ENCODE data around the gene PRG3.

The PRG3 gene

DNA sequence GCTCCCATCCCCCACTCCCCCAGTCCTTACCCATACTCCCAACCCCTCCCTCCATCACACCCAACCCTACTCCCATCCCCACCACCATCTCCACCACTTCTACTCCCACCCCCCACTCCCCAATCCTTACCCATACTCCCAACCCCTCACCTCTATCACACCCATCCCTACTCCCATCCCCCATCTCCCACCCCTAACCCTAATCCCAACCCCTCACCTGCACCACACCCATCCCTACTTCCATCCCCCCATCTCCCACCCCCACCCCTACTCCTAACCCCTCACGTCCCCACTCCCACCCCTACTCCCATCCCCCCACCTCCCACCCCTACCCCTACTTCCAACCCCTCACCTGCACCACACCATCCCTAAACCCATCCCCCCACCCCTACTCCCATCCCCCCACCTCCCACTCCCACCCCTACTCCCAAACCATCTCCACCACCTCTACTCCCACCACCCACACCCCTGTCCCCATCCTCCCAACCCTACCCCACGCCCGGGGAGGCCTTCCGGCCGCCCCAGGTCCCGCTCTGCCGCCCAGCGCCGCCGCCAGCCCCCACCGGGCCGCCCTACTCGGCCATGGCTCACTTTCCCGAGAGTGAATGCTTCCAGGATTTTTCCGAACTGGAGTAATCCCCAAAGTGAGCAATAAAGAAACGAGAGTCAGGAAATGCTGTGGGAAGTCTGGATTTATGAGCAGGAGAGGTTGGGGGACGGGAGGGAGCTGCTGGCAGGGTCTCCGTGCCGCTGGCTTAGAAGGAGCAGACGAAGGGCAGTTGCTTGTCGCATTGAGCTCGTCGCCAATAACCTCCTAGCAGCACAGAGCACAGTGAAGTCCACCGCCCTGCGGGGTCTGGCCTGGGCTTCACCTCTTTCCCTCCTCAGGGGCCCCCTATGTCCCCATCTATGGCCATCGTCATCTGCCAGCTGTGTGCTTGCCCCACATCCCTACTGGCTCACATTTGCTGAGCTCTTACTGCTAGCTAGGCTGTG, 4.6 kb downstream of the PRG3 start:
- DNase-seq (ENCODE audit: low read depth): no peak
- TF ChIP-seq, protein P1, sequence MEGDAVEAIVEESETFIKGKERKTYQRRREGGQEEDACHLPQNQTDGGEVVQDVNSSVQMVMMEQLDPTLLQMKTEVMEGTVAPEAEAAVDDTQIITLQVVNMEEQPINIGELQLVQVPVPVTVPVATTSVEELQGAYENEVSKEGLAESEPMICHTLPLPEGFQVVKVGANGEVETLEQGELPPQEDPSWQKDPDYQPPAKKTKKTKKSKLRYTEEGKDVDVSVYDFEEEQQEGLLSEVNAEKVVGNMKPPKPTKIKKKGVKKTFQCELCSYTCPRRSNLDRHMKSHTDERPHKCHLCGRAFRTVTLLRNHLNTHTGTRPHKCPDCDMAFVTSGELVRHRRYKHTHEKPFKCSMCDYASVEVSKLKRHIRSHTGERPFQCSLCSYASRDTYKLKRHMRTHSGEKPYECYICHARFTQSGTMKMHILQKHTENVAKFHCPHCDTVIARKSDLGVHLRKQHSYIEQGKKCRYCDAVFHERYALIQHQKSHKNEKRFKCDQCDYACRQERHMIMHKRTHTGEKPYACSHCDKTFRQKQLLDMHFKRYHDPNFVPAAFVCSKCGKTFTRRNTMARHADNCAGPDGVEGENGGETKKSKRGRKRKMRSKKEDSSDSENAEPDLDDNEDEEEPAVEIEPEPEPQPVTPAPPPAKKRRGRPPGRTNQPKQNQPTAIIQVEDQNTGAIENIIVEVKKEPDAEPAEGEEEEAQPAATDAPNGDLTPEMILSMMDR (conservative IDR thresholded peaks at IDR 0.05; ENCODE audit: low read depth, low read length): no peak
- no peak overlapping the region for H3K4me3 ChIP-seq (ENCODE audit: low read length)

DNA sequence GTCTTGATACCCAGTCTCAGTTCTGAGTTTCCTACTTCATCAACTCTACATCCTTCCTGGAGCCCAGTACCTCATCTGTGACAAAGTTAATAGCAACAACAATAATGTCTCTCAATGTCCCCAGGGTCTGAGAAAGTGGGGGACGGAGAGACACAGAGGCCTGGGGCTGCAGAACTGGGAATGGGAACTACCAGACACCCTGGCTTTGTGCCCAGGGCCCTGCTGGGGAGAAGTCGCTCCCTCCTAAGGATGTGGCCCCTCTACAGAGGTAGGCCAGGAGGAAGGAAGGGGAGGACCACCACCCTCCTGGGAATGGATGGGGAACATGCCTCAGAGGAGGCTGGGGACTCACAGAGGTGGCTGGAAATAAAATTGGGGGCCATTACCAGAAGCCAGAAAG, 5.5 kb downstream of the PRG3 start:
- TF ChIP-seq, protein P1 (conservative IDR thresholded peaks at IDR 0.05; ENCODE audit: low read depth, low read length): no peak
- DNase-seq (ENCODE audit: low read depth): no peak
- no peak overlapping the region for H3K4me3 ChIP-seq (ENCODE audit: low read length)

DNA sequence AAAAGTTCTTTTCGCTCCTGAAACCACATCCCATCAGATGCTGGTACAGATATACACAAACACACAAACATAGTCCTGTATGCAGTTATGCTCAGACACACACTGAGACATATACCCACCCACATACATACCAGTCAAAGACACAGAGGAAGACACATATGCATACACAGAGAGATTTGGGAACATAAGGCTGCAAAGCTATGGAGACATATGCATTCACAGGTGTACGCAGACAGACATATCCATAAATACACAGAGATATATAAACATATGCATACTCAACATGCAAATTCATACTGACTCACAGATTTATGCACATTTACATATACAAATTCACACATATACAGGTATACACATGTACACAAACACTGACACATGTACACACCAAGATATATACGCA, 6.0 kb downstream of the PRG3 start:
- TF ChIP-seq, protein P1 (conservative IDR thresholded peaks at IDR 0.05; ENCODE audit: low read depth, low read length): no peak
- H3K4me3 ChIP-seq (ENCODE audit: low read length): no peak overlapping the region
- no peak for DNase-seq (ENCODE audit: low read depth)

DNA sequence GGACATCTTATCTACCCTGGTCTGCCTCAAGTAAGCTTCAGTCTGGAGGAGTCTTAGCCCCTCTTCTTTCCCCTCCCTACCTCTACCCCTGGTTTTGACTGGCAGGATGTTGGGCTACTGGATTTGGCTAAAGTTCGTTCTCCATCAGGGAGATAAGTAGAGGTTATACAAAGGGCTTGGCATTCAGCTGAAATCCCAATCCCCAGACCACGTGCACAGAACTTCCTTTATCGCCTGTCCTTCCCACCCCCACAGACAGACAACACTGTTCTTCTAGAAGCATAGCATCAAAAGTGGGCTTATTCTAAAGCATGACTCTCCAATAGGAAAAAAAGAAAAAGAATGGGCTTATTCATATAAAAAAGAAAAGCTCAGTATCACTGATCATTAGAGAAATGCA, 7.8 kb downstream of the PRG3 start:
- DNase-seq (ENCODE audit: low read depth): no peak
- no peak overlapping the region for H3K4me3 ChIP-seq (ENCODE audit: low read length)
- TF ChIP-seq, protein P1 (conservative IDR thresholded peaks at IDR 0.05; ENCODE audit: low read depth, low read length): no peak

DNA sequence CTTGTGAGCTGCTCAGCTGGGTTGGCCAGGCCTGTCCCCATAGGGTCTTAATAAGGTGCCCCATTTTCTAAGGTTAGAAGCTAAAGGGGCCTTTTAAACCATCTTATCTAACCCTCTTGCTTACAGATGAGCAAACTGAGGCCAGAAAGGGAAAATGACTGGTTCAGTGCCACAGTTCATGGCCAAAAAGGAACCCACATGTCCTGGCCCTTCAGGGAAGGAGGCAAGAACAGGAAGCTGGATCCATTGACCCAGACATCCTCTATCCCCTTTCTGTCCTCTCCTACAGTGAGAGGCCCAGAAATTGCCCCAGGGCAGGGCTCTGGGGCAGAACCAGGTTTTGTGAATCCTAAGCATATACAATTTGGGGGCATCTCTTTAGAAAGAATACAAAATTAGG, 10.0 kb downstream of the PRG3 start:
- no peak for DNase-seq (ENCODE audit: low read depth)

DNA sequence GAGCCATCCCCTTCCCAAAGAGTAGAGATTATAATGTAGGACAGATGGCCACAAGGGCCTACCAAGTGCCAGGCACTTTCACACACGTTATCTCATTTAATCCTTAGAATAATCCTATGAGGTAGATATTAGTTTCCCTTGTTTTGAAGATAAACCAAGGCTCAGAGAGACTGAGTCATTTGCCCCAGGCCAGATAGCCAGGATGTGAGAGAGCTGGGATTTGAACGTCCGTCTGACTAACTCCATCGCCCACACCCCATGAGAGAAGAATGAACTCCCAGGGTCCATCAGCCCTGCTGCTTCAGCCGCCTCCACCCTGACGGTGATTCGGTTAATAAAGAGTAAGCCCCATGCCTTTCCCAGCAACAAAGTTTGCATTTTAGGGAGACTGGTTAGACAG, 10.7 kb downstream of the PRG3 start:
- TF ChIP-seq, protein P1 (conservative IDR thresholded peaks at IDR 0.05; ENCODE audit: low read depth, low read length): no peak
- DNase-seq (ENCODE audit: low read depth): no peak
- no peak overlapping the region for H3K4me3 ChIP-seq (ENCODE audit: low read length)

More for the DNA sequence above, 10.0 kb downstream of the PRG3 start:
- no peak overlapping the region for H3K4me3 ChIP-seq (ENCODE audit: low read length)
- TF ChIP-seq, protein P1 (conservative IDR thresholded peaks at IDR 0.05; ENCODE audit: low read depth, low read length): no peak

DNA sequence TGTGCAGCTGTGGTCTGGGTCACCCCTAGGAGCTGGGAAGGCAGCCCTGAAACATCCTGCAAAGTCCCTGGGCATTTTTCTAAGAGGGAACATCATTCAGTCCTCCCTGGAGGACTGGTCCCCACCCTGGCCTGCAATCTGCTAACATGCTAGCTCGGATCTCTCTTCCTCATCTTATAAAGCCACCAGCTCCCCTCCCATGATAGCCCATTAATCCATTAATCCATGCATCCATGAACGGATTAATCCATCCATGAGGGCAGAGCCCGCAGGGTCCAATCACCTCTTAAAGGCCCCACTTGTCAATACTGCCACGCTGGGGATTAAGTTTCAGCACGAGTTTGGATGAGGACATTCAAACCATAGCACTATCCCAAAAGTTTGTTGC, 12.1 kb downstream of the PRG3 start:
- no peak overlapping the region for H3K4me3 ChIP-seq (ENCODE audit: low read length)
- no peak for DNase-seq (ENCODE audit: low read depth)
- TF ChIP-seq, protein P1 (conservative IDR thresholded peaks at IDR 0.05; ENCODE audit: low read depth, low read length): no peak

Data from retinal pigment epithelial cell (primary cell).